Central memory CD8-positive, alpha-beta T cell (primary cell): ENCODE data around the gene LRRC8D.

Experiments
- ATAC-seq: fragments of 150-1000 bp; cut with Tn5 transposase; replicated peaks from 2 replicates; pipeline ENCODE4 v1.10.0; 2022; ENCODE audit warnings: mild to moderate bottlenecking, moderate FRiP score, moderate number of reproducible peaks; ENCODE audit not compliant: poor library complexity, severe bottlenecking; ENCODE audit errors: extremely low read depth
- DNase-seq, 2 donors: peaks; one replicate each; pipeline ENCODE4 v3.0.0; 2021; ENCODE audit warnings: low spot score in 2 of 2
- H3K27ac Mint-ChIP-seq: one replicate; pipeline ENCODE4 v1.8.0; 2022; ENCODE audit warnings: low read depth, mild to moderate bottlenecking, moderate library complexity, mixed read lengths
- H3K27me3 Mint-ChIP-seq: one replicate; pipeline ENCODE4 v1.8.0; 2022; ENCODE audit warnings: mixed read lengths
- H3K36me3 Mint-ChIP-seq: one replicate; pipeline ENCODE4 v1.8.0; 2022; ENCODE audit warnings: mild to moderate bottlenecking, moderate library complexity, mixed read lengths; ENCODE audit not compliant: insufficient read depth
- H3K4me1 Mint-ChIP-seq: one replicate; pipeline ENCODE4 v1.8.0; 2022; ENCODE audit warnings: mixed read lengths
- H3K4me3 Mint-ChIP-seq: one replicate; pipeline ENCODE4 v1.8.0; 2022; ENCODE audit warnings: mild to moderate bottlenecking, moderate library complexity, mixed read lengths
- H3K9me3 Mint-ChIP-seq: one replicate; pipeline ENCODE4 v1.8.0; 2022; ENCODE audit warnings: mixed read lengths

The LRRC8D gene

DNA sequence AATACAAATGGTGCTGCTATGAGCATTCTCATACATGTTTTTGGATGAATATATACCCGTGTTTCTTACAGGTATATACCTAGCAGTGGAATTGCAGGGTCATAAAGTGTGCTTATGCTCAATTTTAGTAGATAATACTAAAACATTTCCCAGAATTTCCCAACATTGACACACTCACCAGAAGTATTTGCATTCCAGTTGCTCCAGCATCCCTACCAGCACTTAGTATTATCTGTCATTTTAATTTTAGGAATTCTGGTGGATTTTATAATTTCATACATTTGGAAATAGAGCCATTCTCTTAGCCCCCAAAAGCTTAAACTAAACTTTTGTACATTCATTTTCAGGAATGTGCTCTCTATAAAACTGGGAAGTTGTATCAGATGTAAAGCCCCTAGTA is 106.6 kb downstream of the LRRC8D start:
- no peak overlapping the region for H3K27ac Mint-ChIP-seq
- H3K4me3 Mint-ChIP-seq = no peak overlapping the region
- peaks cover 2% of the 10 kb centered on the region for H3K36me3 Mint-ChIP-seq
- H3K27me3 Mint-ChIP-seq = no peaks in the 10 kb centered on the region
- ATAC-seq (no peak), DNase-seq (no peak)
- no peaks in the 10 kb centered on the region for H3K4me1 Mint-ChIP-seq
- H3K9me3 Mint-ChIP-seq = no peaks in the 10 kb centered on the region

GRCh38 chr1:89928506-89928905 is 107.7 kb downstream of the LRRC8D start:
- Mint-ChIP-seq H3K9me3 (no peaks in the 10 kb centered on the region), H3K27ac (no peak overlapping the region), H3K4me1 (no peaks in the 10 kb centered on the region), H3K4me3 (no peak overlapping the region), H3K36me3 (peaks cover 6% of the 10 kb centered on the region), H3K27me3 (no peaks in the 10 kb centered on the region)
- DNase-seq = no peak
- ATAC-seq = no peak

GRCh38 chr1:89929467-89930063 is 108.7 kb downstream of the LRRC8D start:
- DNase-seq (no peak), ATAC-seq (no peak)
- Mint-ChIP-seq H3K4me3 (no peak overlapping the region), H3K9me3 (no peaks in the 10 kb centered on the region), H3K27me3 (no peaks in the 10 kb centered on the region), H3K36me3 (peaks cover 12% of the 10 kb centered on the region), H3K4me1 (no peaks in the 10 kb centered on the region), H3K27ac (no peak overlapping the region)

DNA sequence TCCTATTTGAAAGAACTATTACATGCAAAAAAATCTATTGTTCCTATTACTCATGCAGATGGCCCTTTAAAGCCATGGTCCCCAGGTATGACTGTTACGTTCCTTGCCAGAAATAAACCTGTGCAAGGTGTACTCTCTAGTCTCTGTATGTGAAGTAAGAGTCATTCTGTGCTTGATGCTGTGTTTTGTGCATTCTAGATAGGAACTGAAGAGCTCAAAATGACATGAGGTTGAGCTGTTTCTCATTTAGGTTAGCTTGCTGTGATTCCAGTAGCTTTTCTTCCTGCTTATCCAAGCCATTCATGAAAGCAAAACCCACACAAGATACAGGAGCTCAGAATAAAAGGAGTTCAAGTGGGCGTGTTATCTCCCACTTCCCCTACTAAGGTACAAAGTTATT is 109.7 kb downstream of the LRRC8D start:
- H3K4me3 Mint-ChIP-seq = no peak overlapping the region
- ATAC-seq (no peak), DNase-seq (no peak)
- no peaks in the 10 kb centered on the region for H3K4me1 Mint-ChIP-seq
- H3K27ac Mint-ChIP-seq = no peak overlapping the region
- peaks cover 14% of the 10 kb centered on the region for H3K36me3 Mint-ChIP-seq
- no peaks in the 10 kb centered on the region for H3K27me3 Mint-ChIP-seq
- no peaks in the 10 kb centered on the region for H3K9me3 Mint-ChIP-seq

DNA sequence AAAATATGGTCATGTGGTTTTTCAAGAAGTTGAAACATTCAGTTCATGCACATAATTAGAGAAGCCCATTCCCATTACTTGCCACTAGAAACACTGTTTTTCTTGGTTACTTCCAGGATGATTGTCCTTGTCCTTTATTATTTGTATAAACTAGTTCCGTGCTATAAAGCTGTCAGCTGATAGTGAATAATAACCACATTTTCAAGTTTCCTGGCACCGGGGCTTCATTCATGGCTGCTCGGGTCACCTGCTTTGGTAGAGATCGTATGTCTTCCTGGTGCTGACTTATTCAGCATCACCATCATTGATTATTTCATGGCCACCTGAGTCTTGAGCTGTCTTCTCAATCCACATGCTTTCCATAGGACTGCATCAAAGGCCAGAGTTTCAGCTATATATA is 111.1 kb downstream of the LRRC8D start:
- DNase-seq = no peak
- Mint-ChIP-seq H3K27ac (no peak overlapping the region), H3K4me3 (no peak overlapping the region), H3K9me3 (no peaks in the 10 kb centered on the region), H3K36me3 (peaks cover 14% of the 10 kb centered on the region), H3K4me1 (no peaks in the 10 kb centered on the region), H3K27me3 (no peaks in the 10 kb centered on the region)
- ATAC-seq = no peak

DNA sequence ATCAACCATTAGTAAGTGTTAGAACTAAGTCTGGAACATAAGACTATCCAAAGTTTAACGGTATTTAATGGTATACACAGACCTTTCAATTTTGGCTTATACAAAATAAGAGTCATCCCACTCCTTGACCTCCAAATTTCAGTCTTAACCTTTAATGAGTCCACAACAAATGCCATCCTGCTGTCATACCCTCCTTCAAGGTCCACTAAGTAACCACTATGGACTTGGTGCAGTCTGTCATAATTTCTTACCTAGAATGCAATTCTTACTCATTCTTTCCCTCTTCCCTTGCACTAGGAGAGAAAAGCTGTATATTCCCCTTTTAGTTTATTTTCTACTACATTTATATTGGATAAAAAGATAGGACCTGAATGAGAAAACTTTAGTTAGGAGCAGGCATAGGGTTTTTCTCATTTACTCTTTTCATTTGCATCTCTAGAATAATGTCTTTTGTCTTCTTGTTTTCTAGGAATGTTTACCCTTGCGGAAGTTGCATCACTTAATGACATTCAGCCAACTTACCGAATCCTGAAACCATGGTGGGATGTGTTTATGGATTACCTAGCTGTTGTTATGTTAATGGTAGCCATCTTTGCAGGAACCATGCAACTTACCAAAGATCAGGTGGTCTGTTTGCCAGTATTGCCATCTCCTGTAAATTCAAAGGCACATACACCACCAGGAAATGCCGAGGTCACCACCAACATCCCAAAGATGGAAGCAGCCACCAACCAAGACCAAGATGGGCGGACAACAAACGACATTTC is 111.9 kb downstream of the LRRC8D start:
- Mint-ChIP-seq H3K27ac (no peak overlapping the region), H3K27me3 (no peaks in the 10 kb centered on the region), H3K4me3 (no peak overlapping the region), H3K4me1 (no peaks in the 10 kb centered on the region), H3K36me3 (peaks cover 14% of the 10 kb centered on the region), H3K9me3 (no peaks in the 10 kb centered on the region)
- DNase-seq = no peak
- ATAC-seq = no peak

- Mint-ChIP-seq H3K36me3 (peaks cover 14% of the 10 kb centered on the region), H3K27me3 (no peaks in the 10 kb centered on the region), H3K4me3 (no peak overlapping the region), H3K27ac (no peak overlapping the region), H3K9me3 (no peaks in the 10 kb centered on the region), H3K4me1 (no peaks in the 10 kb centered on the region)
- ATAC-seq (no peak), DNase-seq (no peak)
Observed at GRCh38 chr1:89934461-89934860, 113.6 kb downstream of the LRRC8D start.

DNA sequence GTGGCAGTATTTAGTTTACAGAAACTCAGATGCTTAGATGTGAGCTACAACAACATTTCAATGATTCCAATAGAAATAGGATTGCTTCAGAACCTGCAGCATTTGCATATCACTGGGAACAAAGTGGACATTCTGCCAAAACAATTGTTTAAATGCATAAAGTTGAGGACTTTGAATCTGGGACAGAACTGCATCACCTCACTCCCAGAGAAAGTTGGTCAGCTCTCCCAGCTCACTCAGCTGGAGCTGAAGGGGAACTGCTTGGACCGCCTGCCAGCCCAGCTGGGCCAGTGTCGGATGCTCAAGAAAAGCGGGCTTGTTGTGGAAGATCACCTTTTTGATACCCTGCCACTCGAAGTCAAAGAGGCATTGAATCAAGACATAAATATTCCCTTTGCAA is 114.4 kb downstream of the LRRC8D start:
- H3K27ac Mint-ChIP-seq = no peak overlapping the region
- H3K4me3 Mint-ChIP-seq = no peak overlapping the region
- no peaks in the 10 kb centered on the region for H3K27me3 Mint-ChIP-seq
- peaks cover 14% of the 10 kb centered on the region for H3K36me3 Mint-ChIP-seq
- no peaks in the 10 kb centered on the region for H3K9me3 Mint-ChIP-seq
- DNase-seq (no peak), ATAC-seq (no peak)
- H3K4me1 Mint-ChIP-seq = no peaks in the 10 kb centered on the region

- Mint-ChIP-seq H3K4me3 (no peak overlapping the region), H3K27ac (no peak overlapping the region), H3K4me1 (no peaks in the 10 kb centered on the region), H3K27me3 (no peaks in the 10 kb centered on the region), H3K9me3 (no peaks in the 10 kb centered on the region), H3K36me3 (peaks cover 12% of the 10 kb centered on the region)
- no peak for ATAC-seq
- no peak for DNase-seq
Observed at GRCh38 chr1:89936694-89937093, 115.9 kb downstream of the LRRC8D start.

DNA sequence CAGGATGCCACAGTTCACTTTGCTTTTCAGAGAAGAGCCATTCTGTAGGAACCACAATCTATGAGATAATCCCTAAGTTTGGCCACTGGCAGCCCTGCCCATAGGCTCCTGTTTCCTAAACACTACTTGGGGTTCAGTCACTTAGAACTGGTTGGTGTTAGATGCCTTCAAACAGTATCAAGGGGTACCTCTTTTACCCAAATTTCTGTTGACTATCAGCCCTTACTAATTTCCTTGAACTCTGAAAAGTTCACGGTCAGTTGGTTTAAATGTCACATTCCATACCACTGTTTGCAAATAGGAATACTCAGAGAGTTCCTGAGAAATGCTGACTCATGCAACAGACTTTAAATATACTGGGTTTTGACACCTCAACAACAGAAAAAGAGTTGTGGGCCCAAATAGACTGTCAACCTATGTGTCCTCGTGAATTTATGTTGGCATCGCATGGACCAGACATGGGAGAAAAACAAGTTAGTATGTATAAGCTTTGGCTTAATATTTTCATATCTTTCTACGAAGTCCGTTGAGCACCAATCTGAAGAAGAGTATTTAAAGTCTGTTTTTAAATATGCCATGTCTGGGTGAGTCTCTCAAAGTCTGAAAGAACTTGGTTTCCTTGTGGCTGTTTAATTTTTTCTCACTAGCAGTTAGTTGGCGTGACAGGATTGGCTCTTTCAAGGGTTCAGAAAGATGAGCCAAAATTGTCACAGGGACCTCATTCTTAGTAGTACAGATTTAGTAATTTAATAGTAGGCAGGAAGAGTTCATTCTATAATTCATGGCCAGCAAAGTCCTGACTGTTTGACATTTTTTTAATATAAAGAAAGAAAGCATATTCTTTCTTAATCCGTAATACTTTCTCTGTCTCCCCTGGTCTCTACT is 117.6 kb downstream of the LRRC8D start:
- DNase-seq (no peak), ATAC-seq (no peak)
- H3K4me1 Mint-ChIP-seq = no peaks in the 10 kb centered on the region
- H3K27me3 Mint-ChIP-seq = no peaks in the 10 kb centered on the region
- no peaks in the 10 kb centered on the region for H3K9me3 Mint-ChIP-seq
- no peak overlapping the region for H3K4me3 Mint-ChIP-seq
- H3K36me3 Mint-ChIP-seq = peaks cover 8% of the 10 kb centered on the region
- no peak overlapping the region for H3K27ac Mint-ChIP-seq

- Mint-ChIP-seq H3K27ac (no peak overlapping the region), H3K9me3 (no peaks in the 10 kb centered on the region), H3K4me3 (no peak overlapping the region), H3K36me3 (peaks cover 4% of the 10 kb centered on the region), H3K4me1 (no peaks in the 10 kb centered on the region), H3K27me3 (no peaks in the 10 kb centered on the region)
- ATAC-seq = no peak
- DNase-seq = no peak
Observed at GRCh38 chr1:89939059-89939570, 118.3 kb downstream of the LRRC8D start.

DNA sequence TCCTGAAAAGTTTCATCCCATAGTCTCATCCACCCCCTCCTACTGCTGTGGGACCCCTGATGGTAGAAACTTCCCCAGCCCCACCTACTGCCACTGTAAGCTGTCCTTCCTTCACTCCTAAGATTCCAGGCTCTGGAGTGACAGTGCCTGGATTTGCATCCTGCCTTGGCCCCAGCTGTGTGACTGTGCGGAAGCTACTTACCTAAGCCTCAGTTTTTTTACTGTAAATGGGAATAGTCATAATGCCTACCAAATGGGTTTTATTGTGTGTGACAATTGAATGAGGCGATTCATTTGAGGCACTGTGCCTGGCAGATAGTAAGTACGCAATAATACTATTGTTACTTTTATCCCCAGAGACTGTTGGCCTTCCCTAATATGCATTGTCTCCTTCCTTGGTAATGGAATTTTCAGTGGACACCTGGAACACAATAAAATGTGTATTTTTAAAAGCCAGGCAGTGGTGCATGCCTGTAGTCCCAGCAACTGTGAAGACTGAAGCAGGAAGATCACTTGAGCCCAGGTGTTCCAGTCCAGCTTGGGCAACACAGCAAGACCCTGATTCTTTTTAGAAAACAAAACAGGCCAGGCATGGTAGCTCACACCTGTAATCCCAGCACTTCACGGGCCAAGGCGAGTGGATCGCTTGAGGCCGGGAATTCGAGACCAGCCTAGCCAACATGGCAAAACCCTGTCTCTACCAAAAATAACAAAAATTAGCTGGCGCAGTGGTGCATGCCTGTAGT is 119.0 kb downstream of the LRRC8D start:
- Mint-ChIP-seq H3K27ac (no peak overlapping the region), H3K27me3 (no peaks in the 10 kb centered on the region)

More for the DNA sequence above, 119.0 kb downstream of the LRRC8D start:
- Mint-ChIP-seq H3K4me1 (no peaks in the 10 kb centered on the region), H3K4me3 (no peak overlapping the region), H3K36me3 (no peaks in the 10 kb centered on the region), H3K9me3 (no peaks in the 10 kb centered on the region)
- ATAC-seq (no peak), DNase-seq (no peak)
